Fibroblast of skin of right biceps (primary cell): ENCODE results near the gene GMDS.

Experiments used
- DNase-seq: peaks from one replicate; pipeline ENCODE4 v3.0.0-alpha.2; 2013

Gene GMDS

DNA sequence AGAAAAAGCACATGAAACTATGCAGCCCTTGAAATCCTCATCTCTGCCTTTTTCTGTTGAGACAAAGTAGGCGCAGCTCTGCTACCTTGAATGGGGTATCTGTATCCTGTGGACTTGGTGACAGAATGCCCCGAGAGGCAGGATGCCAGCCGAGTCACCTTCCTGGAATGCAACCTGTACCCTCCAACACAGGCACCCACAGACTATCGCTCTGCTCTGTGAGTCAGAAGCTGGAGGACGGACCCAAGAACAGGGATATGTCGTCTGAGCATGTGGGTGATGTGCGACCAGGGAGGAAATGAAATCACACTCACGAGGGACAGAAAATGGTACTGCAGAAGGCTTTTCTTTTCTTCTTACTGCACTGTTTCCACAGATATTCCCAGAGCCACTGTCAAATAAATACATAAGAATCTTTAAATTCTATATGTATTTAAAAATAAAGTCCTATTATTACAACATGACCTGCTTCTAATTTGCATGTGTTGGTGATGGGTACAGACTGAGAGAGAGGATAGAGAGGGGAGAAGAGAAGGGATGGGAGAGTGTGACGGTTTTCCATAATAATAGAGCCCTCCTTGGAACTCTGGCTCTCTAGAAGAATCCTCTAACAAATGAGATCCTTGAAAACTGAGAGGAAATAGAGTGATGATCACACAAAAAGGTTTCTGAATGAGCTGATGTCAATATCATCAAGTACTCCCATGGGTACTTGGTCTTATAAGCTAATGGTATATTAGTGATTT is 327.6 kb downstream of the GMDS start:
- peak; percentile 87 for DNase-seq

DNA sequence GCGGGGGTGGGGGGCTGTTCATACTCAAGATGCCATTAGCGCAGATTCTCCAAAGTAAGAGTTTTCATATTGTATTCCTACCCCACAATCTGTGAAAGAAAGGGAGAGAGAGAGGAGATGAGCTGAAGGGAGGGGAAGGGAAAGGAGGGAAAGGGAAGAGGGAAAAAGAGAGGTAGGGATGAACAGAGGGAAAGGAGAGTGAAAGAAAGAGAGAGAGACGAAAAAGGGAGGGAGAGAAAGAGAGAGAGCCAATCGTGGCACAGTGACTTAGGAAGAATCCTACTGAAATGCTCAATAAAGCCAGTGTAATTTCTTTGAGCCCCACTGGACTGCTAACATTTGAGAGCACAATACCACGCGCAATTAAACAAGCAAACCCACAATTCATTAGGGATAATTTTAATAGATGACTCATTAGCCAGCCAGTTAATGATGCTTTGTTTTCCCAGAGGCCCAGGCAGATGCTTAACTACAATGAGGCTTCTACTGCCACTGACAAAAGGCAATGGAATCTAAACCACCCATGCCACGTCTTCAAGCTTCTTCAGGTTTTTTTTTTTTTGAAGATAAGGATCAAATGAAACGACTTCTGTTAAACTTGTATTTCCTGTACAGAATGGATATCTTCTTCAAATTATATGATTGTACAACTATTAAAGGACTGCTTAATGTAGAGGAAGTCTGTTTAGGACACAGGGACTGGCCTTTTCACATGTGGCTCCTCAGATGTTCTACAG is 328.9 kb downstream of the GMDS start:
- peak; percentile 89 for DNase-seq

DNA sequence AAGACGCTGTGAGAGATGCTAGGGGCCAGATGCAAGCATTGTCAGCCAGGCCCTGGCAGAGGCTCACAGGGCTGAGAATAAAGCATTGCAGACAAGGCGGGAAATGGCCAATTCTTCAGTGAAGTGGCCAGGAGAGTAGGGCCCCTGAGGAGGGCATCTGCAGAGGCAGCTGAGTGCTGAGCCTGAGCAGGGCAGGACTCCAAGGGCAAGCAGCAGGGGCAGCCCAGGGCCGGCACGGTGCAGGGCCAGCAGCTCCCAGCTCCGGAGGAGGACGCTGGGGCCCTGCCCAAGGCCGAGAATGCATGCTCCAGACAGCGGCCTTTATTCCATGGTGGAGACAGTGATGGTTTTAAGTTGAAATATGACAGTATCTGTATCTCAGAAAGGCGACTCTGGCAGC is 330.2 kb downstream of the GMDS start:
- no peak for DNase-seq

DNA sequence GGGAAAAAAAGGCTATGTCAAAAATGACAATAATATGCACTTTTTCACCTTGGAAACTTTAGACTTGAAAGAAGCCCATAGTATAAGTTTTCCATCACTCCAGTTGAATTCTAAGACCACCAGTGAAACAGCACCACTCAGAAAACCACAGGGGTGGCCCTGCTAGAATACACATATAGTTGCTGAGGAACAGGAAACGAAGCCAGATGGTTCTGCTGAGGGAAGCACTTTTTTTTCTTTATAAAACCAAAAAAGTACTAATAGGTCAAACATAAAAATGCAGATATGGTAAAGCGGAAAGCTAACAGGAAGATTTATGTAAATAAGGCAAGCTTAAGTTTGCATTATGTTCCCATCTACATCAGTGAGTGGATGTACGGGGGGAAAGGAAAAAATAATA is 331.8 kb downstream of the GMDS start:
- DNase-seq, result no peak

DNA sequence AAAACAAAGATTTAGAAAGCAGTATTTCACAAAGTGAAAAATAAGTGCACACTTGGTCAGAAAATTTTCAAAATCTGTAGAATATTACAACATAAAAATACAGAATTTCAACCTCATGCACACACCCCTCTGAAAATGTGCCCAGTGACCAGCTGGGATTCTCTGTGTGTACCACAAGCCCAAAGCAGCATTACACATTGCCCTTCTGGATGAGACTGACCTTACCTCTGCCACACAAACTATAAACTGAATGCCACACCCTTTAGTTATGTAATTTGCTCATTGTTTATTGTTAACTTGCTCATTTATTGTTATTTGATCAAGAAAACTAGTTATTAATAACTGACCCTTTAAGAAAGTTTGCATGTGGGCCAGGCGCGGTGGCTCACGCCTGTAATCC is 332.7 kb downstream of the GMDS start:
- no peak for DNase-seq

DNA sequence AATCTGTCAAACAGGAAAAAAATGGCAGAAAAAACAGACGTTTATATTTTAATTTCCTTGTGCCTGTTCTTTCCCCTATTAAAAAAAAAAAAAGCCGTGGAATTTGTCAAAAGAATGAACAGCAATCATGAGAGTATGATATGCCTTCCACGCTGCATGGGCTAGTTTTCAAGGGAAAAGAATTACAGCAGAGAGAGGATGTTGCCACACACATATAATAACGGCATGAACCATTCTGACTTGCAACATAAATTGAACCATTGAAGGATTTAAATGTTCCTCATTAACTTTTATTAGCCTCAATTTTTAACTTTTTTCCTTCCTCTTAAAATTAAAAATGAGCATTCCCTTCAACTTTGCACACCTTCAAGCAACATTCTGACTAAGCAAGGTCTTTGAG is 333.9 kb downstream of the GMDS start:
- DNase-seq, result peak; percentile 31

DNA sequence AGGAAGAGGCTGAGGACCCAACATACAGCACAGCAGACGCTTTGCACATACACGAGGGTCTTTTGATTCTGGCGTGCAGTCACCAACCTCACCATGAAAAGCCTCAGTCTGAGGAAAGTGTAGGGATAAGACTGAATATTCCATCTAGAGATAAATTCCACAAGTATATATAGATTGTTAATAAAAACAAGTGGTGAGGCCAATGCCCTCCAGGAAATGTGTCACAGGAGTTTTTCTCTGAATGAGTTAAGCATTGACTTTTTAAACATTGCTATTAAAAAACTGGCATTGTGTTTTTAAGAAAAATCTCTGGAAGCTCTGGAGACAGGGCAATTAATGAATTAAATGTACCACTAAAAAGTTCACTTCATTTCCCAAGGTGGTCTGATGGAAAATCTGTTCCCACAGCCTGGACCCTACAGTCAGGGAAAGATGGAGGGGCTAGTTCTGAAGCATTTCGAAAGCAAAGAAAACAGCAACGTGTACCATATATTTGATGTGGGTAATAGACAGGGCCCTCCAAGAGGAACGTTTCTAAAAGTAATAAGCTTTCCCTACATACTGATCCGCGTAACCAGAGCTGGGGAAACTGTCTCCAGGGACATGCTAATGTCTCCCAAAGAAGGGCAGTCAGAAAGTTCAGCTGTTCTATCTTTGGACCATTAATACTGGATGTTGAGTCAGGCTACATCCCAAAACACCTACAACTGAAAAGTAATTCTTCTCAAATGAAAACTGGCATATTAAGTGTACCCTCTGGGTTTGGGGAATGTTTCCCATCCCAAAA is 334.6 kb downstream of the GMDS start:
- DNase-seq, result peak; percentile 29

DNA sequence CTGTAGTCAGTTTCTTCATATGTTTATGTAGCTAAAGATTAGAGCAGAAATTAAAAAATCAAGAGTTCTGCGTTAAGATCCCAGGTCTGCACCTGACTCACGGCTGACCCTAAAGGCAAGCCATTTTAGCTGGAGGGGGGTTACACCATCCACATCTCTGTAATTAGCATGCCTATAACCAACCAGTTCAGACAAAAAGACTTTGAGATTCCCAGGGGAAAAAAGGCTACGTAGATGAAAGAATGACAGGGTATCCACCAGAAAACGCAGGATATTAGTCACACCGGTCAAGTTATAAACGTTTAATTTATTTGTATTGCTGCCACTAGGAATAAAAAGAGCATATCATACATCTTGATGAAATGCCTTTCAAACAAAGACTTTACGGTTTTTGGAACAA is 336.6 kb downstream of the GMDS start:
- DNase-seq, result no peak

DNA sequence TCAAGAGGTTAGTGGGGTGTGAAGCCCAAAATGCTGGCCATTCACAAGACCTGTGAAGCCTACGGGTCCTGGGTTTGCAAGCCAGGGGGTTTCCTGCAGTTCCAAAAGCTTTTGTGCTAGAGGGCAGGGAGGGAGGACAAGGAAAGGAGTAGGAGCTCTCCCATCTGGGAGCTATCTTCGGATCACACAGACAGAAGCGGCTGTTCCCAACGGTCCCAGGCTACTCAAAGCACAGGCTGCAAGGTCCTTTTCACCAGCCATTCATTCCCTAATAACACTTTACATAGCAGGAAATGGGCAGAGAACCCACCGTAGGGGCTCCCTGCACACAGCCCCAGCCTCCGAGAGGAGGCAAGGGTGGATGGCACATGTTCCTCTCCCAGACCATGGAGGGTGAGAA is 338.8 kb downstream of the GMDS start:
- DNase-seq, result no peak

DNA sequence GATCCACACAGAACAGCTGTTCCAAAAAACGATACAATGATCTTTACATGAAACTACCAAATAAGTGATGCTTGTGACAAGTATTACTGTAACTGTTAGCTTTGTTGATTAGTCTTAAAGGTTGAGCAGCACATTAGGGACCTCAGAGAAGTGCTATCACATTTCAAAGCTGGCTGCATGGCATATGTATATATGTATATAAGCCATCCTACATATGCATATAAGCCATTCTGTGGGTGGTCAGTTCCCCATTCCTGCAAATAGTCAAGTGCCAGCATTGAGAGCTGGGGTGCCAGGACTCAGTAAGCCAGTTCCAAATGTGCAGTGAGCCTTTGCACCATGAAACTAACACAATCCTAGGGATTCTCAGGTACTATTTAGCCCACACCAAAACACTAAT is 339.4 kb downstream of the GMDS start:
- no peak for DNase-seq

DNA sequence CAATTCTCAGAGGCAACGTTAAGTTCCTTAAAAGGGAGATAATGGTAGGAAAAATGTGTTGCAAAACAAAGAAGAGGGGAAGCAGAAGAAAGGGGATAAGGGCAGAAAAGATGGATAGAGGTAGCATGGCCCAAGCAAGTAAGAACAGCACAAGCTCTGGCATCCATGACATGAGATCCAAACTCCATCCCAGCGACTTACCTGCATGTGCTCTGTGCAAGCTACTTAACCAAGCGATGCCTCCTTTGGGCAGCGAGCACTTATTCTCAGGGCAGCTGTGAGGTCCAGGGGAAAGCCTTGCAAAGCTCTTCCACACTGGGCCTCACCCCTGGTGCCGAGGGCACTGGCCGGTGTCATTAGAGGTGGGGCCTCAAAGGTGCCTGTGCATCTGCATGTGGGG is 340.5 kb downstream of the GMDS start:
- no peak for DNase-seq

DNA sequence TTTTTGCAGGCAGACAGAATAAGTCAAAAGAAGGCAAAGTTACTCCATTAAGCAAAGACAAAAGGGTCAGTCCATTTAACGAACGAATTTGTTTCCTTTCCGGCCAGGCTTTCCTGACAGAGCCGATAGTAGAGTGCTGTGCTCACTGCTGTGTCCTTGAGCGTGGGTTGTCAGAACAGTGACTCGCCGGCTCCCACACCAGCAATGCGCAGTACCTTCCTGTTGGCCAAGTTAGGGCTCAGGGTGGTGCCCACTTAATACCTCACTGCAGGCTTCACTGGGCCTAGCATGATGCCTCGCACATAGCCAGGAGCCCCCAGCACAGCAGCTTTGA is 341.0 kb downstream of the GMDS start:
- no peak for DNase-seq

DNA sequence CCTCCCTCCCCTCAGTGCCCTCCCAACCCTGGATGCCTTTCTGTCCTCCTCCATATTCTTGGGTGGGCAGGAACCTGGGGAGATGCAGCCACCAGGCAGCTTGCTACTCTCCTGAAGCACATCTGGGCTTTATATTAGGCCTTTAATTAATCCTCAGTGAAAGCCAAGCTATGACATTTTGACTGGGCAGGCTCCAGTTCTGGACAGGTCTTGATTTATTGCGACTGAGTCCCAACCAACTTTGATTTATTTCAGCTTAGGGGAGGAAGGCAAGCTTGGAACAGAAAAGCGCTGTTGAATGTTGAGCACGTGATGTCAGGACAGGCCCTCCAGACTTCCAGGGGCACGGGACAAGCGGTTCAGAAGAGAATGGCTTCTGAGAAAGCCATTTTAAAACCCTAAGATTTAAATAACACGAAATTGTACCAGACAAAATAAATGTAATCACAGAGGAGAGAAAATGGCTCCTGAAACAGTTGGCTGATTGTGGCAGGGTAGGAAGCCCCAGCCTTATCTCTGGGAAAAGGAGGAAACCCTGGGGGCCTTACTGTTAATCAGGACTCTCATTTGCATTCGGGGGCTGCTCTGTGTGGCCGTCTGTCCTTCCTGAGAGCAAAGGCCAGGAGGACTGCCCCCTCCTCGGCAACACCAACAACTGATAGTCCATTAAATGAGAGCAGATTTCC is 341.5 kb downstream of the GMDS start:
- DNase-seq, result no peak

DNA sequence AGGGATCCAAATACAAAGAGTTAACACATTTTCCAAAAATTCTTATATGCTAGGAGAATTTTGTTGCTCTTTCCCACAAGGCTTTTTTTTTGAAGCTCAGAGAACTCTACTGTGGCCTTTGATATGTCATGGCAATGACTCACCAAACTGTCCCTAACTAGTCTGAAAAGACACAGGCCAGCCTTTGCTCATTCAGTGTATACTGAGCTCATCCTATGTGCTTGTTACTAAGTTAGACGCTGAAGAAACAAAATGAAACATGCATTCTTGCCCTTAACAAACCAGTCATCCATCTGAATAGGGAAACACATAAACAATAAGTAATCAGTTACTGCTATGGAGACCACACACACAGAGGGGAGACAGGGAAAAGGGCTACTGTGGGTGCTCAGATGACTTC is 343.8 kb downstream of the GMDS start:
- DNase-seq, result peak; percentile 58

DNA sequence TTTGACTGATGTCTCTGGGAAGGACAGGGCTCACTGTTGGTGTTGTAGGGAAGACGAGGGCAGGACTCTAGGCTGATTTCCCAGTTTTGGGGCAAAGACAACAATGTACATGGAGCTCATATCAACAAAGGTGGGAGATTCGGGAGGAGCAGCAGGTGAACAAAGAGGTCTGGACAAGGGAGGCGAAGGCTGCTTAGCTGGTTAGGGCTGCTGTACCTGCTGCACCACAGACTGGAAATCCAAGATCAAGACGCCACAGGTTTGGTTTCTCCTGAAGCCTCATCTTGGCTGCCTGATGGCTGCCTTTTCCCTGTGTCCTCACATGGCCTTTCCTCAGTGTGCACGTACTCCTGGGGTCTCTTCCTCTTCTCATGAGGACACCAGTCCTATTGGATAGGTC is 348.5 kb downstream of the GMDS start:
- no peak for DNase-seq

DNA sequence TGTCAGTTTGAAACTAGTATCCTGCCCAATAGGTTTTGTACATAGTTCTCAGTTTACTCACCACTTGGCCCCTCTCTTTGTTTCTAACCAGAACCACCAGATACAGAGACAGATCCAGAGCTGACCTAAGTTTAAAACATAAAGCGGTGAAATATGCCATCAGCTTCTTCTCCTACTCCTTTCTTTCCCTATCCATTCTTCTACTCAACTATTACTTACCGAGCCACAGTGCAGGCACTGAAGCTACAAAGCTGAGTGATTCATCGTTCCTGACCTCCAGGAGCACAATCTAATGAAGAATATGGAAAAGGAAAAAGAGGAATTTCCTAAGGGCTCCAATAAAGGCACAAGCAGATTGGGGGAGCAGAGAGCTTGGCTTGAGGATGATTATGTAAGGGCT is 349.7 kb downstream of the GMDS start:
- no peak for DNase-seq

DNA sequence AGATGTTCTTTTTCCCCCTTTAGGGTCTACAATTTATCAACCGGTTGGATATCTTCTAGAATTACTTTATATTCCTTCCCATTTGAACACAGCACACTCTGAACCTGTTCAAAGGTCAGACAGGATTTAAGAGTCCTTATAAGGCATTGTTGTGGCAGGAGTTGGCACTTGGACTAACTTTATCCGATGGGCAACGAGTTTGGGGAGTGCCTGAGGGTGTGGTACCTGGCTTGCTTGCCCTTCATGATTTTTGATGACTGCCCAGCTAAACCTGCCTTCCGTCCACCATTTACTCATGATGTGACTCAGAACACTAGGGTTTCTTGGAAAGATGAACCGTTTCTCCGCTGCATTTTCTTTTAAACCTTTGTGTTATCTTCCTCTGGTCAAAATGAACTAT is 350.5 kb downstream of the GMDS start:
- no peak for DNase-seq

DNA sequence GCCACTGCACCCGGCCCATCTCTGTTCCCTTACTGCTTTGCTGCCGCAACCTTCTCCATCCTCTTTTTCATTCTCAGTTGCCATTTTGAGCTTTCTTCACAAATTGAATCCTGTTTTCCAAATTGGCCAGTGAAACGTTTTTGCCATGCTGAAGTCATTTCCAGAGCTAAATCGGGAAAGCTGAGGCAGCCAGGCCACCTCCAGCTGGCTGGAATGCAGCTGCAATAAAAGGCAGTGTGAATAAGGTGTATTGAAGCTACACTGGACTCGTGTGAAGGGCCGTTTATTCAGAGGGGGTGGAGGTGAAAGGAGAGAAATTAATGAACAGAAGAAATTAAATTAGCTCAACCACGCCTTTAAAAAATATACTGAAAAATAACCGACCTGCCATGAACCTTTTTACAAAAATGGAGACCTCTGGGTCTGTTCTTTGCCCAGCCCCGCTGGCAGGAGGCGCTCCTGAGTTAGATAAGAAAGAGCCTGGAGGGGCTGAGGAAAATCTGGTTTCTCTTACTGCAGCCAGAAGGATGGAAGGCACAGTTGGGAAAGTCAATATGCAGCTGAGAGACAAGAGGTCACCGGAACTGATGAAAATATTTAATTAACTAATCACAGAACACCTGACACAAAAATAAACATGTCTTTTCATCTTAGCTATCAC is 351.8 kb downstream of the GMDS start:
- DNase-seq, result no peak

DNA sequence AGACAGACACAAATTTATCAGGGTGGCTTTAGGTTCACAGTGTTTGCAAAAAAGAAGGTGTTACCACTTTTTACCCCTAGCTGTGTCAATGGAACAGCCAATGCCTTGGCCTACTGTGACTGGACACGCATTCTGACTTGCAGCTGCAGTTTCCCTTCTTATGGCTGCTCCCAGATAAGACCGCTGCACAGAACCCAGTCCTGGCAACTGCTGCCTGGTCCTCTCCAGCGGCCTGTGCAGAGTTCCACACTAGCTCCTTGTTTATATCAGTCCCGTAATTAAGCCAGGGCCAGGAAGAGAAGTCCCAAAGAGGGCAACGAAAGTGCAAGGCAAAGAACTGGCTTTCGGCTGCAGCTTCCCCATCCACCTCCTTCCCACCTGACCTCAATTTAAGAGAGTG is 352.7 kb downstream of the GMDS start:
- DNase-seq, result no peak

DNA sequence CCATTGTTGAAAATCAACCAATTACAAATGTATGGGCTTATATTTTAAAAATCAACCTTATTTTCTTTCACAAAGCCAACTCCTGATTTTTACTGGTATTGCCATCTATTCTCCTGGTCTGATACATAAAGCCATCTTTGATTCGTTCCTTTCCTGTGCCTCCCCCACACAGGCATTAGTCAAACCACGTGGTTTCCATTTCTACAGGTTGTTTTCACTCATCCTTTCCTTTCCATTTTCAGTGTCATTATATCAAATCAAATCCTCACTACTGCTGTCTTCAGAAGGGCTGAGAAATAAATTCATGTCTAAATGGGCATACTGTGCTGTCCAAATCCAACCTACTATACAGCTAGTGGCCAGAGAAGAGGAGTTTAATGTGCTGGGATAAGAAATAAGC is 354.4 kb downstream of the GMDS start:
- DNase-seq, result no peak

DNA sequence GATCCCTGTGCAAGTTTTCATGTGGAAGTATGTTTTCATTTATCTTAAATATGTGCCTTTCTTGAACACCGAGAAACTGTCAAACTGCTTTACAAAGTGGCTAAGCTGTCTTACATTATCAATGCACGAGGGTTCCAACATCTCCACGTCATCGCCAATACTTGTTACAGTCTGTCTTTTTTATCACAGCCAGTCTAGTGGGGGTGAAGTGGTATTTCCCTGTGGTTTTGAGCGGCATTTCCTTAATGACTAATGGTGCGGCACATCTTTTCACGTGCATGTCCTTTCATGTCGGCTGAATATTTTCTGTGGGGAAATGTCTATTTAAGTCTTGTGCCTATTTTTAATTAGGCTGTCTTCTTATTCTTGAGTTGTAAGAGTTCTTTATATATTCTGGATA is 355.3 kb downstream of the GMDS start:
- peak; percentile 63 for DNase-seq

DNA sequence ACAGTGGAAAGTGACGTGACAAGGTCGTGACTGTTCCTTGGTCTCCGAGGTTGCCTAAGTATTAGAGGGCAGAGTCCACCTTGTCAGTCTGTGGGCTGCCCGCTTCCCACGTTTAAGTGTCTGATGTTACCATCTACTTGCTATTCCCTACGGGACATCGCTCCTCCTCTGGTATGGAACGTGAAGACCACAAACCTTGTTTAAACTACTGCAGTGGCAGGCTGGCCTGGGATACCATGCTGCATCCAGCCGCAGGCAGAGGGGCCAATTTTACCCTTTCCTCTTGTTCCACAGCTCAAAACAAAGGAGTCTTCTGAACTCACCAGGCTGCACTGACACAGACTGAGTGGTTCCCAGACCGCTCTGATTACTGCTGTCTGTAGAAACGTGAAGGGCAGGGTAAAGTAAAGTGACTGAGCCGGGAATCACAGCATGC is 359.8 kb downstream of the GMDS start:
- DNase-seq, result peak; percentile 9

DNA sequence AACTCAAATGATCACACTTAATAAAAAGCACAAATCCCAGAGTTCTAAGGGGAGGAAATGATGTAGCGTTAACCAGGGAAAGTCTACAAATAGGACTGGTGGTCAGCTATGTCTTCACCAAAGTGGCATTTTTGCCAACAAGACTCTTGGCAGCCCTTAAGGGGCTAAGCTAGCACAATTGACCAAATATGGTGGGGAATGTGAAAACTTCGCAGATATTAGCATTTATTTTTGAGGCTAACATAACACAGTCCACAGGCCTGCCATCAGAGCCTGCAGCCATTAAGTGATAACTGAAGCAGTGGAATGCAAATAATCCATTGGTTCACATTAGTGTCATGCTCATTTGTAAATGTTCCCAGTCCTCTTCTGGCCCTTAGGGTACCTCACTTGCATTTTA is 361.1 kb downstream of the GMDS start:
- peak; percentile 9 for DNase-seq
